Gastroesophageal sphincter (tissue), 3 donors: ENCODE data around the gene TRAPPC3L.

Experiments used
- POLR2AphosphoS5 ChIP-seq: sonication (generic); formaldehyde crosslinking; IDR thresholded peaks from one replicate; pipeline ENCODE4 v1.6.1; 2017; ENCODE audit warnings: antibody characterized with exemption
- TF ChIP-seq, protein P1 (sequence below), 4 experiments: fragments of 200-600 bp in 2 of 4; fragments of 450-650 bp in 2 of 4; sonication (generic) in 1 of 4; IDR thresholded peaks; one replicate each; pipeline ENCODE4 v1.5.1; 2017 to 2019; ENCODE audit warnings: antibody characterized with exemption in 4 of 4, mild to moderate bottlenecking in 2 of 4, moderate library complexity in 2 of 4

- TF ChIP-seq, protein P1, sequence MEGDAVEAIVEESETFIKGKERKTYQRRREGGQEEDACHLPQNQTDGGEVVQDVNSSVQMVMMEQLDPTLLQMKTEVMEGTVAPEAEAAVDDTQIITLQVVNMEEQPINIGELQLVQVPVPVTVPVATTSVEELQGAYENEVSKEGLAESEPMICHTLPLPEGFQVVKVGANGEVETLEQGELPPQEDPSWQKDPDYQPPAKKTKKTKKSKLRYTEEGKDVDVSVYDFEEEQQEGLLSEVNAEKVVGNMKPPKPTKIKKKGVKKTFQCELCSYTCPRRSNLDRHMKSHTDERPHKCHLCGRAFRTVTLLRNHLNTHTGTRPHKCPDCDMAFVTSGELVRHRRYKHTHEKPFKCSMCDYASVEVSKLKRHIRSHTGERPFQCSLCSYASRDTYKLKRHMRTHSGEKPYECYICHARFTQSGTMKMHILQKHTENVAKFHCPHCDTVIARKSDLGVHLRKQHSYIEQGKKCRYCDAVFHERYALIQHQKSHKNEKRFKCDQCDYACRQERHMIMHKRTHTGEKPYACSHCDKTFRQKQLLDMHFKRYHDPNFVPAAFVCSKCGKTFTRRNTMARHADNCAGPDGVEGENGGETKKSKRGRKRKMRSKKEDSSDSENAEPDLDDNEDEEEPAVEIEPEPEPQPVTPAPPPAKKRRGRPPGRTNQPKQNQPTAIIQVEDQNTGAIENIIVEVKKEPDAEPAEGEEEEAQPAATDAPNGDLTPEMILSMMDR (IDR thresholded peaks at IDR 0.05) = no peak
- no peak for TF ChIP-seq POLR2AphosphoS5
These were observed 11.4 kb upstream of the TRAPPC3L start for GRCh38 chr6:116556814-116557415.
